HEK293T (cell line): Measurements from ENCODE around the gene ADGRG1.

Source experiments
- FOXA1 ChIP-seq: fragments of 450-650 bp; IDR thresholded peaks from 2 replicates; pipeline ENCODE4 v1.6.1; 2016; ENCODE audit warnings: mild to moderate bottlenecking
- L3MBTL2 ChIP-seq: fragments of 450-650 bp; conservative IDR thresholded peaks from 2 replicates; pipeline ENCODE4 v1.6.1; 2016; ENCODE audit warnings: mild to moderate bottlenecking
- SP1 ChIP-seq: fragments of 450-650 bp; IDR thresholded peaks from 2 replicates; pipeline ENCODE4 v1.6.1; 2017
- ZNF384 ChIP-seq: fragments of 450-650 bp; IDR thresholded peaks from 2 replicates; pipeline ENCODE4 v1.6.1; 2016

DNA sequence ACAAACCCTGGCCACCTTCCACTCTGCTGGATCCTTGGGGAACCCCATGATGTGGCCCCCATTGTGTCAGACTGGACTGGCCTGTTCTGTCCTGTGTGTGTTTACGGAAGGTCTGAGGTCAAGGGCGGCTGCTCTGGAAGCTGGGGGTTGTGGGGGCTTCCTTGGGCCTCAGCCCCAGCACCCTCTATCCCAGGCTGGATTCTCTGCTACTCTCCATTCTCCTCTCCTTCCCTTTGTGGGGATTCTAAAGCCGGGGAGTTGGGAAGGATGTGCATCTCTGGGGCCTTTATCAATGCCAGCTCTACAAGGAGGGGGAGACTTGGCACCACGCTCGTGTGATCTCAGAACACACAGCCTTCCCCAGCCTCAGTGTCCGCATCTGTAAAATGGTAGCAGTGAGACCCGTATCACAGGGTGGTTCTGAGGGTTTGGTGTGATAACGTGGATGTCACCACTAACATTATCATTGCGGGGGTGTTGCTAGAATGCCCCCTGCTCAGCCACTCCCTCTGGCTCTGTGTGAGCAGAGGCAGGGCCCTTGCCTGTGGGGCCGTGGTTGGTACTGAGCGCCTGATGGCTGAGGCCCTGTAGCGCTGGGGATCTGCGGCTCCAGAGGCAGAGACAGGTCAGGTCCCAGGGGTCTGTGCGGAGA lies 18.1 kb downstream of the ADGRG1 start:
- TF ChIP-seq ZNF384 (no peak), FOXA1 (no peak), SP1 (no peak), L3MBTL2 (no peak)
